Prostate gland (tissue), 1 donor: ENCODE data around the gene BMP7.

Experiments
- POLR2A ChIP-seq: fragments of 450-650 bp; IDR thresholded peaks from one replicate; pipeline ENCODE4 v1.6.1; 2016; ENCODE audit warnings: antibody characterized with exemption, mild to moderate bottlenecking
- POLR2AphosphoS5 ChIP-seq: sonication (generic); formaldehyde crosslinking; IDR thresholded peaks from one replicate; pipeline ENCODE4 v1.6.1; 2017; ENCODE audit warnings: antibody characterized with exemption

- TF ChIP-seq POLR2AphosphoS5: no peak
- no peak for TF ChIP-seq POLR2A
These were observed 108.0 kb downstream of the BMP7 start for GRCh38 chr20:57158474-57158873.
